Endothelial cell of hepatic sinusoid (primary cell): Measurements from ENCODE around the gene UBE2H.

Experiments used
- in situ Hi-C: cut with HindIII; loops from 2 replicates; pipeline ENCODE4 v1.10.0; 2017; ENCODE audit warnings: low sequenced_read_pairs

The UBE2H gene

DNA sequence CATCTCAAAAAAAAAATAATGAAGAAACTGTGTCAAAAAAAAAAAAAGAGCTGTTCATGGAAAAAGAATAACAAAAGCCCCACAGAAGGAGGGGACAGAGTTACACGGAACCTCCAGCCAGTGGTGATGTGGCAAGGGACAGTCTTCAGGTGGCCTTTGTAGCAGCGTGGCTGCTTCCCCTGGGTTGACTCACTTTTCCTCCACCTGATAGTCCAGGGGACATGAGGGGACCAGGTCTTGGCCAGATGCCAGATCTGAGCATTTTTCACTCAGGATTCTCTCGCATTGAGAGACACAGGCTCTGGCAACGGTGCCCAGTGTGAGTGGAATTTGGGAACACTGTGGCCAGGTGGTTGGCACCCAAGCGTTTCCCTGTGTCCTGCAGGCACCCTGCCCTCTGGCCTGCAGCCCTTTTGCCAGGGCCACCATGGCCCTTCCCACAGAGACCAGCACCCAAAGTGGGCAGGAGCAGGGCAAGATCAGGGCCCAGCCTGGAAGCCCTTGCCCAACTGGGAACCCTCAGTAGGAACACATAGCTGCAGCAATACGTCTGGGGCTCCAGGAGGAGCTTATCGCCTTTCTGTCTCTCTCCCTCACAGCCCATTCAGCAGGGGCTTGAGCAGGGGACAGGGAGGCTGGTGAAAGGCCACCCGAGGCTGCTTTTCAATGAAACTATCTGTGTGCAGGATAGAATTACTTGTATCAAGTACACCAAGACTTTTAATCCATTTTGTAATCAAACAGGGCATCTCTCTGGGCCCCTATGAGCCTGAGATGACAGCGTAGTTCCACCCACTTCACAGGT, 159.1 kb downstream of the UBE2H start:
- in situ Hi-C loops = no loop called here

GRCh38 chr7:129792721-129793120, 160.0 kb downstream of the UBE2H start:
- in situ Hi-C loops = no loop called here

- in situ Hi-C loops = no loop called here
Observed at GRCh38 chr7:129790136-129790535, 162.6 kb downstream of the UBE2H start.

DNA sequence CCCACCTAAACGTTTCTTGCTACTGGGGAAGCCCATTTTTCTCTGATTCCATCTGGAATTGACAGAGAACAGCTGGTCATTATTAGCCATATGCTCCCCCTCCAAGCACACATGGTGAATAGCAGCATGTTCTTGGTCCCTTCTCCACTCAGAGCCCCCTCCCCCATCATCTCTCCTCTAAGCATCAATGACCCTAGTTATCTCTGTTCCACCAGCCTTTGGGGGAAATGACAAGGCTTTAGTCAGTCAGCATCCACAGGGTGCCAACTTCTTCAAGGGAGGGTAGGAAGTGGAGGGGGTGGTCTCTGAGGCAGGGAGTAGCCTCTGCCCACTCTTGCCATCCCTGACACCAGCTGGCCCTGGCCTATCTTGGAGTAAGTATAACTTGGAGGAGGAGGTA, 163.1 kb downstream of the UBE2H start:
- in situ Hi-C loops = no loop called here

- in situ Hi-C loops = no loop called here
Observed at GRCh38 chr7:129789000-129789399, 163.8 kb downstream of the UBE2H start.

GRCh38 chr7:129786825-129787563, 165.8 kb downstream of the UBE2H start:
- in situ Hi-C loops = no loop called here

DNA sequence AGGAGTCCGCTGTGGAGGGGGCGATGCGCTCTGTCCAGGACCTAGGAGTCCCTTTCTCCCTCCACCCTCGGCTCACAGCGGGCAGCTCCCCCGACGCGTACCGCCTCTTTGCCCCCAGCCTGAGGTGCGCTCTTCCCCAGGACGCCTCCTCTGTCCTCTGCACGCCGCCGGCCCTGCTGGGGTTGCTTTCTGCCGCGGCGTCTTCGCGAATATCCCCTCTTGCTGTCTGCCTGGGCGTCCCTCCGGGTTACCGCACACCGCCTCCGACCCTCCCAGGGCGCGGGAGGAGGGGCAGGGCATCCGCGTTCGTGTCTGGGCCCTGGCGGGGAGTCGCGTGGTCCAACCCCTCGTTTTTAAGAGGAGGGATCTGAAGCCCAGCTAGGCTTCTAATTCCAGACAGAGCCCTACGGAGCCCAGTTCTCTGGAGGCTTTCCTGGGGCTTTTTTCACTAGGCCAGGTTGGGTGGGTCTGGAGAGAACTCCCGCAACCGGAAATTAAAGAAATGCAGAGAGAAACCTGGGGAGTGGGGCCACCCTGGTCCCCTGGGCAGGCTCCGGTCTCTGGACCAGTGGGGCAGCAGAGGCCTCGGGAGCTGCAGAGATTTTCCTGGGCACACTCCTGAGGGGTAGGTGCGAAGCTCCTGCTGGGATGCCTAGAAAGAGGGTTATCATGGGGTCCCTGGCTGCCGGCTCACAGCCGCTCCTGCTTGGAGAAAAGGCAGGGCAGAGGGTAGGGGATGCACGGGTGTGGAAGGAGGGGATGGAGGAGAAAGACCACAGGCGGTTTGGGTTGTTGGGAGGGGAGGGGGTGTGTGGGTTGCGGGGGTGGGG, 166.9 kb downstream of the UBE2H start:
- in situ Hi-C loops = no loop called here

- in situ Hi-C loops = no loop called here
Observed at GRCh38 chr7:129784783-129785684, 167.7 kb downstream of the UBE2H start.

DNA sequence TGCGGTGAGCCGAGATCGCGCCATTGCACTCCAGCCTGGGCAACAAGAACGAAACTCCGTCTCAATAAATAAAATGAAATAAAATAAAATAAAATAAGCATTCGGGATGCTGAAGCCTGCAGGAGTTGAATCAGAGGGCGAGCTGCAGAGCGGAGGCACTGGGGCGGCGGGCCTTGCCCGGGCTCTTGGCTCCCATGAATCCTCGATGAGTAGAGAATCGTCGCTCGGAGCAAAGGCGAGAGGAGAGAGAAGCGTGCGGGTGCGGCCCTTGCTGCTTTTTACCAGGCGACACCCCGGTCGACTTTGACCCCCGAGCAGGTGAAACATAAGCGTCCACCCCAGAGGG, 168.3 kb downstream of the UBE2H start:
- in situ Hi-C loops = no loop called here

- in situ Hi-C loops = no loop called here
Observed at GRCh38 chr7:129783584-129783919, 169.2 kb downstream of the UBE2H start.

- in situ Hi-C loops = no loop called here
Observed at GRCh38 chr7:129782818-129783583, 169.8 kb downstream of the UBE2H start.

GRCh38 chr7:129781928-129782817, 170.6 kb downstream of the UBE2H start:
- in situ Hi-C loops = no loop called here

- in situ Hi-C loops = no loop called here
Observed at GRCh38 chr7:129780974-129781927, 171.5 kb downstream of the UBE2H start.
